SK-N-SH (cell line): Measurements from ENCODE around the gene PPA1. TPM values are rescaled to one million over a fixed set of nuclear protein-coding genes. Genes with fewer than 3 reads are reported as not detected.
"Not testable (repeated sequence)": the region's sequence is repeated elsewhere in the genome, so short reads cannot be mapped to it uniquely, and the experiment has no call there.

Experiments
- CTCF ChIA-PET: fragments of 300-600, 350-600 bp; formaldehyde crosslinking; extraction: SDS; loops from one replicate; lab custom pipeline; 2021; lab: Yijun Ruan, JAX
- POLR2A ChIA-PET: fragments of 350-600 bp; sonication (Branson Sonifier 250); formaldehyde crosslinking; extraction: SDS; loops from one replicate; lab custom pipeline; 2020; ENCODE audit warnings: antibody characterized with exemption, inconsistent platforms; lab: Yijun Ruan, JAX
- DNase-seq: peaks from one replicate; pipeline ENCODE4 v3.0.0; 2012
- H2AFZ ChIP-seq: fragments of 200-600 bp; sonication (generic); 2 replicates; pipeline ENCODE4 v1.8.1; 2016; ENCODE audit warnings: antibody characterized with exemption, mild to moderate bottlenecking, low read depth
- H3F3A ChIP-seq: fragments of 200-600 bp; sonication (generic); replicated peaks from 2 replicates; pipeline ENCODE3; 2016; ENCODE audit warnings: antibody characterized with exemption, mild to moderate bottlenecking; ENCODE audit not compliant: insufficient read depth
- H3K27ac ChIP-seq, 2 experiments: fragments of 200-500 bp in 1 of 2; fragments of 200-600 bp in 1 of 2; sonication (Bioruptor generic) in 1 of 2; sonication (generic), shearing (Covaris generic) in 1 of 2; 2 replicates each; pipeline versions ENCODE4 v1.5.1 to v1.6.1; 2014 to 2016; ENCODE audit warnings: low read depth in 2 of 2, inconsistent platforms in 1 of 2, low read length in 1 of 2, mild to moderate bottlenecking in 1 of 2, mixed read lengths in 1 of 2
- H3K27me3 ChIP-seq: fragments of 200-600 bp; sonication (generic), shearing (Covaris generic); 2 replicates; pipeline ENCODE4 v1.6.1; 2016; ENCODE audit warnings: mixed run types; ENCODE audit not compliant: insufficient read depth
- H3K36me3 ChIP-seq, 2 experiments: fragments of 200-500 bp in 1 of 2; fragments of 200-600 bp in 1 of 2; sonication (Bioruptor generic) in 1 of 2; sonication (generic) in 1 of 2; replicated peaks in 1 of 2; 2 replicates each; pipeline versions ENCODE3 to v1.5.1; 2014 to 2016; ENCODE audit warnings: low read length in 1 of 2, mild to moderate bottlenecking in 1 of 2; ENCODE audit not compliant: insufficient read depth in 2 of 2, control insufficient read depth in 1 of 2
- H3K4me1 ChIP-seq, 2 experiments: fragments of 200-500 bp in 1 of 2; fragments of 200-600 bp in 1 of 2; sonication (Bioruptor generic) in 1 of 2; sonication (generic), shearing (Covaris generic) in 1 of 2; 2 replicates each; pipeline versions ENCODE4 v1.5.1 to v1.6.1; 2014 to 2016; ENCODE audit warnings: low read depth in 1 of 2, low read length in 1 of 2, mixed run types in 1 of 2; ENCODE audit not compliant: insufficient read depth in 2 of 2, control insufficient read depth in 1 of 2
- H3K4me2 ChIP-seq: fragments of 200-600 bp; sonication (generic), shearing (Covaris generic); 2 replicates; pipeline ENCODE4 v1.6.1; 2017; ENCODE audit warnings: mixed run types
- H3K4me3 ChIP-seq, 2 experiments: fragments of 200-500 bp in 1 of 2; fragments of 200-600 bp in 1 of 2; sonication (Bioruptor generic) in 1 of 2; sonication (generic), shearing (Covaris generic) in 1 of 2; 2 replicates each; pipeline versions ENCODE4 v1.5.1 to v1.8.1; 2014 to 2016; ENCODE audit warnings: low read depth in 2 of 2, inconsistent platforms in 1 of 2, low read length in 1 of 2, mild to moderate bottlenecking in 1 of 2, mixed read lengths in 1 of 2, moderate library complexity in 1 of 2
- H3K79me2 ChIP-seq: fragments of 200-600 bp; sonication (generic); 2 replicates; pipeline ENCODE4 v1.8.1; 2017; ENCODE audit warnings: mild to moderate bottlenecking; ENCODE audit not compliant: insufficient read depth
- H3K9ac ChIP-seq: fragments of 200-600 bp; sonication (generic); 2 replicates; pipeline ENCODE4 v1.6.1; 2017; ENCODE audit warnings: mixed run types
- H3K9me2 ChIP-seq: fragments of 200-600 bp; sonication (generic); 2 replicates; pipeline ENCODE4 v1.6.1; 2017; ENCODE audit warnings: mixed run types
- H3K9me3 ChIP-seq: fragments of 200-600 bp; sonication (generic); 2 replicates; pipeline ENCODE4 v1.6.1; 2017; ENCODE audit warnings: mixed run types, mild to moderate bottlenecking, moderate library complexity
- H4K20me1 ChIP-seq: fragments of 200-600 bp; sonication (generic); 2 replicates; pipeline ENCODE4 v1.6.1; 2017; ENCODE audit warnings: mild to moderate bottlenecking, mixed run types; ENCODE audit not compliant: insufficient read depth
- ELF1 ChIP-seq: IDR thresholded peaks from 2 replicates; pipeline ENCODE4 v1.4.0; 2012
- FOXJ3 ChIP-seq: sonication (generic); formaldehyde crosslinking; IDR thresholded peaks from 2 replicates; pipeline ENCODE4 v1.5.1; 2020; ENCODE audit warnings: mild to moderate bottlenecking, missing genetic modification reagents
- GABPA ChIP-seq: IDR thresholded peaks from 2 replicates; pipeline ENCODE4 v1.4.0; 2012; ENCODE audit warnings: low read depth, mild to moderate bottlenecking
- JUND ChIP-seq: IDR thresholded peaks from 2 replicates; pipeline ENCODE4 v1.4.0; 2012
- RCOR1 ChIP-seq: fragments of 150-350 bp; IDR thresholded peaks from 2 replicates; pipeline ENCODE4 v1.6.1; 2017; ENCODE audit warnings: antibody characterized with exemption, low read length
- RFX5 ChIP-seq: IDR thresholded peaks from 2 replicates; pipeline ENCODE4 v1.6.1; 2012; ENCODE audit warnings: mild to moderate bottlenecking, improper control_type of control experiment, low read length
- SIN3A ChIP-seq: IDR thresholded peaks from 2 replicates; pipeline ENCODE4 v1.6.1; 2012; ENCODE audit warnings: low read depth, mild to moderate bottlenecking, low read length, moderate library complexity, borderline replicate concordance
- TCF12 ChIP-seq: IDR thresholded peaks from 2 replicates; pipeline ENCODE4 v1.4.0; 2012
- WGBS: methylation state at CpG from one replicate; pipeline ENCODE4 v1.1.6; 2017; ENCODE audit warnings: low lambda C conversion rate; 5-methylcytosine and 5-hydroxymethylcytosine counted together
- polyA plus RNA-seq, 3 experiments: library from polyadenylated mRNA; depleted of rRNA; stranded (reverse); fragments of >200 nt; gene quantifications; 2 replicates each; pipeline ENCODE4 v1.2.3, GENCODE V29; 2012

PPA1 gene
- polyA plus RNA-seq, 1 of the 3 experiments (the other 2 are of a cell fraction): 125 TPM

- peaks cover 12 to 23% of the 10 kb centered on the region in 2 experiments for H3K36me3 ChIP-seq
- H3K4me2 ChIP-seq: no peak overlapping the region
- H2AFZ ChIP-seq: no peak overlapping the region
- ChIA-PET CTCF (interaction anchor here (0.6 to 4.8 kb wide), 3 partner anchors 45 to 364 kb away, joined by 4 to 39 read pairs (median 5); no protein-coding TSS in a partner anchor), POLR2A (no interaction called here)
- H3K4me1 ChIP-seq: peaks cover 0 to 4% of the 10 kb centered on the region in 2 experiments; a peak in 2 of 4 replicates
- WGBS: 88% methylated on average over 3 of the region's 3 CpGs
- H3K9me3 ChIP-seq: no peaks in the 10 kb centered on the region
- no peaks in the 10 kb centered on the region for H3K9me2 ChIP-seq
- no peaks in the 10 kb centered on the region for H3K27me3 ChIP-seq
- H3K9ac ChIP-seq: no peak overlapping the region
- peaks cover 52% of the 10 kb centered on the region for H3K79me2 ChIP-seq
- no peak overlapping the region for H3K4me3 ChIP-seq
- no peak for DNase-seq
- H4K20me1 ChIP-seq: peaks cover 10% of the 10 kb centered on the region; the same call in 1 of the 2 replicates
- no peak overlapping the region for H3K27ac ChIP-seq
- TF ChIP-seq RCOR1 (no peak), ELF1 (no peak), FOXJ3 (CRISPR knock-in tag) (no peak)
- H3F3A ChIP-seq: peaks cover 10% of the 10 kb centered on the region
Observed at GRCh38 chr10:70227548-70228320, 5.5 kb downstream of the PPA1 start.

- peaks cover 6% of the 10 kb centered on the region for H3F3A ChIP-seq
- H3K4me3 ChIP-seq: no peak overlapping the region
- no peak for TF ChIP-seq RFX5
- no peak for TF ChIP-seq JUND
- TF ChIP-seq SIN3A: no peak
- TF ChIP-seq TCF12: no peak
- no peak for TF ChIP-seq GABPA
- ChIA-PET CTCF (interaction anchor here (0.8 to 9.3 kb wide), 8 partner anchors 9 to 265 kb away, joined by 3 to 214 read pairs (median 4); partner anchors contain the start of gene PPA1), POLR2A (no interaction called here)
- no peaks in the 10 kb centered on the region for H3K9me3 ChIP-seq
- H3K9ac ChIP-seq: no peak overlapping the region
- H3K9me2 ChIP-seq: no peaks in the 10 kb centered on the region
- H3K27me3 ChIP-seq: no peaks in the 10 kb centered on the region
- H3K36me3 ChIP-seq: peaks cover 11 to 12% of the 10 kb centered on the region in 2 experiments
- H3K27ac ChIP-seq: no peak overlapping the region
- H3K4me1 ChIP-seq: peaks cover 0 to 8% of the 10 kb centered on the region in 2 experiments; a peak in 2 of 4 replicates
- H3K4me2 ChIP-seq: no peak overlapping the region
- H2AFZ ChIP-seq: no peak overlapping the region
- DNase-seq: no peak
- 95% methylated on average over 2 of the region's 2 CpGs for WGBS
- H4K20me1 ChIP-seq: peaks cover 6% of the 10 kb centered on the region; the same call in 1 of the 2 replicates
- H3K79me2 ChIP-seq: peaks cover 30% of the 10 kb centered on the region; the same call in 1 of the 2 replicates
Observed at GRCh38 chr10:70223728-70224127, 9.5 kb downstream of the PPA1 start.

- H4K20me1 ChIP-seq, H3K4me3 ChIP-seq, H2AFZ ChIP-seq, H3K27me3 ChIP-seq, H3K9ac ChIP-seq, H3F3A ChIP-seq, H3K9me3 ChIP-seq, H3K27ac ChIP-seq, H3K4me2 ChIP-seq, H3K9me2 ChIP-seq, DNase-seq, H3K4me1 ChIP-seq: not testable (repeated sequence)
- ChIA-PET CTCF (interaction anchor here (0.7 to 9.3 kb wide), 13 partner anchors 9 to 265 kb away, joined by 3 to 214 read pairs (median 4); partner anchors contain the start of genes PPA1 and TYSND1), POLR2A (interaction anchor here (1.8 kb wide), 1 partner anchor 142 kb away, joined by 26 read pairs; no protein-coding TSS in a partner anchor)
- Histone ChIP-seq H3K36me3 (peaks cover 12 to 18% of the 10 kb centered on the region in 2 experiments), H3K79me2 (peaks cover 25% of the 10 kb centered on the region; the same call in 1 of the 2 replicates)
- WGBS: 90% methylated on average over 9 of the region's 9 CpGs
Observed at GRCh38 chr10:70222811-70223447, 10.3 kb downstream of the PPA1 start.
